ENCODE measurements around the gene MIOX.
"Not testable (repeated sequence)": the region's sequence is repeated elsewhere in the genome, so short reads cannot be mapped to it uniquely, and the experiment has no call there.

Gene MIOX

DNA sequence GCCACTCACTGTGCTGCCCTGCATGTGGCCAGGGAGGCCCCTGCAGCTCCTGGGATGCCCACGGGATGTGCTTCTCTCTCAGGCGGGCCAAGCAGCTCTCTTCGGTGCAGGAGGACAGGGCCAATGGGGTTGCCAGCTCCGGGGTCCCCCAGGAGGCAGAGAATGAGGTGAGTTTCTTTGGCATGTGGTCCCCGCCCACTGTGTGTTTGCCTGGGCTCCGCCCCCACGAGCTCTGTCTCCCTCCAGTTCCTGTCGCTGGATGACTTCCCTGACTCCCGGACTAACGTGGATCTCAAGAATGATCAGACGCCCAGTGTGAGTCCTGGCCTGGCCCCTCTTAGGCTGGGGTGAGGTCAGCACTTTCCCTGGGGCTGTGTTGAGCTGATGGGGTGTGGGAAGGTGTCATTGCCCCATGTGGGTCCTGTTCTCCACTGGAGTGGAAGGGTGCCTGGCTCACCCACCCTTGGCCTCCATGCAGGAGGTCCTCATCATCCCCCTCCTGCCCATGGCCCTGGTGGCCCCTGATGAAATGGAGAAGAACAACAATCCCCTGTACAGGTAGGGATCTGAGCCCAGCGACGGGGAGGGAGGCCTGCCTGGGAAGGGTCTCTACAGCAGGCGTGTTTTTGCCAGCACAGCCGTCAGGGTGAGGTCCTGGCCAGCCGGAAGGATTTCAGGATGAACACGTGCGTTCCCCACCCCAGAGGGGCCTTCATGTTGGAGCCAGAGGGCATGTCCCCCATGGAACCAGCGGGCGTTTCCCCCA lies 31.0 kb downstream of the MIOX start:
- DNase-seq (ENCODE audit: low read depth): no peak

DNA sequence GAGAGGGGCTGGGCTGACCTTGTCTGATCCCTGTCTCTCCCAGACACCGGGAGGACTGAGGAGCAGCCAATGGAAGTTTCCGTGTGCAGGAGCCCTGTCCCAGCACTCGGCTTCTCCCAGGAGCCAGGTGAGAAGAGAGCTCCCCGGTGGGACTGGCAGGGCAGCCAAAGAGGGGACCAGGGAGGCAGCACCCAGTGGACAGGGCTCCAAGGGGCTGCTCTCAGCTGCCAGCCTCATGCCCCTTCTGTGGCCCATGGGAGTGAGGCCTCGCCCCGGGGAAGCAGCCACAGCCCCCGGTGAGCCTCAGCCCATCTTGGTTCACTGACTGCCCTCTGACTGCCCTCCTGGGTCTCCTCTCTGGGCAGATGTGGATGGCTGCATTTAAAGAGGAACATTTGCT lies 31.9 kb downstream of the MIOX start:
- no peak for DNase-seq (ENCODE audit: low read depth)

DNA sequence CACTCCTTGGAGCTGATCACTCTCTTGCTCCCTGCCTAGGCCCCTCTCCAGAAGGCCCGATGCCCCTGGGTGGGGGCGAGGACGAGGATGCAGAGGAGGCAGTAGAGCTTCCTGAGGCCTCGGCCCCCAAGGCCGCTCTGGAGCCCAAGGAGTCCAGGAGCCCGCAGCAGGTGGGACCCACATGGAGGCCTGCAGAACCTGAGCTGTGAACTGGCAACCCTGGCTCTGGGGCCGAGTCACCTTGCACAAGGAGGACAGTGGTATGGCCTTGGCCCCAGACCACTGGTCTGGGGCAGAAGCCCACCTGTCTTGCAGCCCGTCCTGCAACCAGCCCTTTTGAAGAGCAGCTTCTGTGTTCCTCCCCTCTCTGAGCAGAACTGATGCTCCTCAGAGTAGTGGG lies 32.5 kb downstream of the MIOX start:
- DNase-seq (ENCODE audit: low read depth): no peak

GRCh38 chr22:50520184-50520583 lies 33.5 kb downstream of the MIOX start:
- DNase-seq (ENCODE audit: low read depth): not testable (repeated sequence)

DNA sequence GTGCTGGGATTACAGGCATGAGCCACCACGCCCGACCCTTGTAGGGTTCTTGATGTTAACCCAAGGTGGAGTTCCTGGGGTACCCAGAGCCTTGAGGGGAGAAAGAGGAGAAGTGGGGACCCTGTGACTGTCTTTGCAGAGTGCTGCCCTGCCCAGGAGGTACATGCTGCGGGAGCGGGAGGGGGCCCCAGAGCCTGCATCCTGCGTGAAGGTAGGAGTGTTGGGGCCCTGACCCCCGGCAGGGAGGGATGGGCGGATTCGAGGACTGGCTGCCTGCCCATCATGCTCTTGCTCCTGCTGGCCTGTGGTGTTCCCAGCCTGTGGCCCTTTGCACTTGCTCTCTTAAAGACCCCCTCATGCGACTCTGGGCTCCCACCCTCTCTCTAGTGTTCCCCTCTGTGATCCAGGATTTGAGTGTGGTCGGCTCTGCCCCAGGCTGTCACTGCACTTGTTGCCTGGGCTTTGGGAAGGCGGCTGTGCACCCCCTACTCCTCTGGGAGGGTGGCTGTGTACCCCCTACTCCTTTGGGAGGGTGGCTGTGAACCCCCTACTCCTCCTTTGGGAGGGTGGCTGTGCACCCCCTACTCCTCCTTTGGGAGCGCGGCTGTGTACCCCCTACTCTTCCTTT lies 34.3 kb downstream of the MIOX start:
- DNase-seq (ENCODE audit: low read depth): no peak

DNA sequence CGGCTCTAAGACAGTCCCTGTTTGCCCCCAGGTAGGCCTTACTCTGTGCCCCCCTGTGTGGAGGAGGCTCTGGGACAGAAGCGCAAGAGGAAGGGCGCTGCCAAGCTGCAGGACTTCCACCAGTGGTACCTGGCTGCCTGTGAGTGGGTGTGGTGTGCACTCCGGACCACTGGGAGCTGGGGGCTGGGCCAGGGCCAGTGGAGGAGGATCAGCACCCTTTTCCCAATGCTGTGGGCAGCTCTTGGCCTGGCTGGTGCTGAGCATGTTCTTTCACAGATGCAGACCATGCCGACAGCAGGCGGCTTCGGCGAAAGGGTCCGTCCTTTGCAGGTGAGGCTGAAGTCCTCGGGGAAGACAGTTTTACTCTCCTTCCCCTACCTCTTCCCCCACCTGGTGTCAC lies 35.1 kb downstream of the MIOX start:
- DNase-seq (ENCODE audit: low read depth): no peak

- DNase-seq (ENCODE audit: low read depth): no peak
Measured at GRCh38 chr22:50522208-50522805, 35.6 kb downstream of the MIOX start.

- no peak for DNase-seq (ENCODE audit: low read depth)
Measured at GRCh38 chr22:50522806-50523438, 36.3 kb downstream of the MIOX start.

DNA sequence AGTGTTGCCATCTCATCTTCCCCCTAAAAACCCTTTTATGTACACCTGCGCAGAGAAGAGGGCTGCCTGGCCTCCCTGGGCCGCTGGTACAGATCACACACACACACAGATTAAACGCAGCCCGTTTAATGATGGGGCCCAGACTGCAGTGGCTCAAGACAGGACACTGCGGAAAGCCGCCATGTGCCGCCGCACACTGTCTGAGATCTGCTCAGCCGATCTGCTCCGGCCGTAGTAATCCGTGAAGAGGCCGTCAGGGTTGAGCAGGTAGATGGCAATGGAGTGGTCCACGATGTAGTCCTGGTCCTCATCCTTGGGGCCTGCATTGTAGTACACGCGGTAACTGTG lies 36.8 kb downstream of the MIOX start:
- no peak for DNase-seq (ENCODE audit: low read depth)

- DNase-seq (ENCODE audit: low read depth): no peak
Measured at GRCh38 chr22:50523806-50524675, 37.4 kb downstream of the MIOX start.

- no peak for DNase-seq (ENCODE audit: low read depth)
Measured at GRCh38 chr22:50524676-50525103, 38.0 kb downstream of the MIOX start.

DNA sequence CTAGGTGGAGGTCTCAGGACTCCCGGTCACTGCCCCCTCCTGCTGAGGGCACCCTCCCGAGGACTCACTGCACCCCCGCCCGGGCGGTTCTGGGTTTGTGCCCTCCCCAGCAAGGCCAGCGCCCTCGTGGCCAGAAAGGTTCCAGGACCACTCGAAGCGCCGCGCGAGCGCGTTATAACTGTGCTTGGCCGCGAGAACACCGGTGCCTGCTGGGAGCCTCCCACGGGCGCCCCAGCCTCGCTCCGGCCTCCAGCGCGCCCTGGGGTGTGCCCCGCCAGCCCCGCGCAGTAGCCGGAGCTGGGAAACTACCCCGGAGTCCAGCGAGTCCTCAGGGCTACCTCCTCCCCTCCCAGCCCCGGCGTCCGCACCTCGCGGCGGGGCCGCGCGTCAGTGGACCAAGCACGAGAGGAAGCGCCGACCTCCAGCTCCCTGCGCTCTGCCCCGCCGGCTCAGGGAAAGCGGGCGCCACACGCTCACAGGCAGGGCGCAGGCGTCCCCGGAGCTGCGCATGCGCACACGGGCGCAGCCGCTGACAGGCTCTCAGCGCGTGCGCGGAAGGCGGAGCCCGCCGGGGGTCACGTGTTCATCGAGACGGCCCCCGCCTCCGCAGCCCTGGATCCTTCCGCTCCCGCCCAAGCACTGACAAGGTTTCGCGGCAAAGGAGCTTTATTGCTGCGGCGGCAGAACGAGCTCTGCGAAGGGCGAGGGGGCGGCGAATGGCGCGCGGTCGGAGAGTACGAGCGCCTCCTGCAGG lies 38.6 kb downstream of the MIOX start, which contains the start of gene SCO2:
Gene SCO2 (minus strand): TSS at position 495 of the 754 bp plus-strand sequence. CDS start 1,187 bp downstream, outside the sequence.
- peak; percentile 97 for DNase-seq (ENCODE audit: low read depth)

- no peak for DNase-seq (ENCODE audit: low read depth)
Measured at GRCh38 chr22:50525858-50526107, 39.1 kb downstream of the MIOX start.

- DNase-seq (ENCODE audit: low read depth): peak; percentile 65
Measured at GRCh38 chr22:50526108-50526833, 39.6 kb downstream of the MIOX start.

GRCh38 chr22:50526834-50527801 lies 40.5 kb downstream of the MIOX start:
- DNase-seq (ENCODE audit: low read depth): no peak

DNA sequence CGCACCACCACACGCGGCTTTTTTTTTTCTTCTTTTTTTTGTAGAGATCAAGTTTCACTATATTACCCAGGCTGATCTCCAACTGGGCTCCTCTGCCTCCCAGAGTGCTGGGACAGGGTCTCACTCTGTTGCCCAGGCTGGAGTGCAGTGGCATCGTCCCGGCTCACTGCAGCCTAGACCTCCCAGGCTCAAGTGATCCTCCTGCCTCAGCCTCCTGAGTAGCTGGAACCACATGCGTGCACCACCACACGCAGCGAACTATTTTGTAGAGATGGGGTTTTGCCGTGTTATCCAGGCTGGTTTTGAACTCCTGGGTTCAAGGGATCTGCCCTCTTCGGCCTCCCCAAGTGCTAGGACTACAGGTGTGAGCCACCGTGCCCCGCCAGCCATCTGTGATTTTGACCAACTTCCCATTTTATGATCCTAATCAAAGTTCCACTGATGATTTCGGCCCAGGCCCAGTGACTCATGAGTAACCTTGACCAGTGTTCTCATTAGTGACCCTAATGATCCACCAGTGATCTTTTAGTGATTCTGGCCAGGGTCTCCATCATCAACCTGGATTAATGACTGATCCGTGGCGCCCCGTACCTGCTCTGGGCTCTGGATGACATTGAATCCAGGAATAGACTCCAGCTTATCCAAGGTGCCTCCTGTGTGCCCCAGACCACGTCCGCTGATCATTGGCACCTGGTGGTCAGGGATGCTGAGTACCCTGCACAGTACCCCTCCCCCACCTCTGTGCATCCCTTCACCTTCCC lies 41.4 kb downstream of the MIOX start:
- DNase-seq (ENCODE audit: low read depth): no peak

- DNase-seq (ENCODE audit: low read depth): no peak
Measured at GRCh38 chr22:50528682-50529415, 42.2 kb downstream of the MIOX start.

DNA sequence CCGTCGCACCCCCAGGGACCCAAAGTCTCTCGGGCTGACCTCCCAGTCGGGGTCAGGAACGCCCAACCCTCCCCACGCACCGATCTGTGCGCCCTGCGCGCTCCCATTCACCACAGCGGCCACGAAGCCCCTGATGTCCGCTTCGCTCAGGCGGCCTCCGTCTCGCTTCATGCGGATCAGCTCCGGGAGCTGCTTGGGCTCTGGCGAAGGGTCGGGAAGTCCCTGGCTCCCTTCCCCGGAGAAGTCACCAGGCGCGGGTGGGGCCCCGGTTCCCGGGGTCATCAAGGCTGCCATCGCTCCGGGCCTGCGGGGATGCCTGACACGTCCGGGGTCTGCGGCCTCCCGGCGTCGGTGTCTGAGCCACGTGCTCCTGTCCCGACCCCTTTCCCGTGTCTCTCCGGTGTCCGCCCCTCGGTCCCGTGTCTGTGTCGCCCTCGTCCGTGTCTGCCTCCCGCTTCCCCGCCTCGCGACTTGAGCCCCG lies 42.8 kb downstream of the MIOX start:
- DNase-seq (ENCODE audit: low read depth): no peak
